OCI-LY1 (cell line): ENCODE results near the gene AGPAT3.

Source experiments
- H2AFZ ChIP-seq: fragments of 200-600 bp; sonication (generic), shearing (Covaris generic); 2 replicates; pipeline ENCODE4 v1.6.0; 2014; ENCODE audit warnings: antibody characterized with exemption, mild to moderate bottlenecking, low read length
- H3F3A ChIP-seq: fragments of 200-600 bp; sonication (generic), shearing (Covaris generic); 2 replicates; pipeline ENCODE4 v1.6.0; 2014; ENCODE audit warnings: mild to moderate bottlenecking, antibody characterized with exemption, low read length, moderate library complexity; ENCODE audit not compliant: insufficient read depth
- H3K27ac ChIP-seq: fragments of 200-600 bp; sonication (generic); 2 replicates; pipeline ENCODE4 v1.5.1; 2014; ENCODE audit warnings: low read length, mixed run types, mild to moderate bottlenecking, low read depth; ENCODE audit not compliant: poor library complexity, severe bottlenecking
- H3K27me3 ChIP-seq: fragments of 200-600 bp; sonication (generic); 2 replicates; pipeline ENCODE4 v1.6.0; 2014; ENCODE audit warnings: antibody characterized with exemption, mild to moderate bottlenecking, low read length, moderate library complexity; ENCODE audit not compliant: insufficient read depth
- H3K36me3 ChIP-seq: fragments of 200-600 bp; sonication (generic); 2 replicates; pipeline ENCODE4 v1.6.1; 2014; ENCODE audit warnings: mild to moderate bottlenecking, antibody characterized with exemption, low read length, moderate library complexity, mixed read lengths; ENCODE audit not compliant: insufficient read depth
- H3K4me1 ChIP-seq: fragments of 200-600 bp; sonication (generic); 2 replicates; pipeline ENCODE4 v1.5.1; 2014; ENCODE audit warnings: mild to moderate bottlenecking, low read length, moderate library complexity; ENCODE audit not compliant: insufficient read depth, severe bottlenecking
- H3K4me2 ChIP-seq: fragments of 200-600 bp; sonication (generic), shearing (Covaris generic); 2 replicates; pipeline ENCODE4 v1.6.1; 2014; ENCODE audit warnings: low read length
- H3K4me3 ChIP-seq: fragments of 200-600 bp; sonication (generic); 2 replicates; pipeline ENCODE4 v1.5.1; 2014; ENCODE audit warnings: low read length, low read depth, mild to moderate bottlenecking, mixed read lengths; ENCODE audit not compliant: poor library complexity, severe bottlenecking
- H3K79me2 ChIP-seq: fragments of 200-600 bp; shearing (Covaris generic); 2 replicates; pipeline ENCODE4 v1.6.1; 2016; ENCODE audit warnings: mixed run types, low read length, mixed read lengths; ENCODE audit not compliant: insufficient read depth
- H3K9ac ChIP-seq: fragments of 200-600 bp; sonication (generic), shearing (Covaris generic); 2 replicates; pipeline ENCODE4 v1.6.1; 2014; ENCODE audit warnings: mild to moderate bottlenecking, low read length, mixed read lengths
- H3K9me2 ChIP-seq: fragments of 200-600 bp; sonication (generic), shearing (Covaris generic); 2 replicates; pipeline ENCODE4 v1.6.1; 2014; ENCODE audit warnings: low read depth, mild to moderate bottlenecking, low read length, mixed read lengths
- H3K9me3 ChIP-seq: fragments of 200-600 bp; shearing (Covaris generic); 2 replicates; pipeline ENCODE4 v1.6.1; 2014; ENCODE audit warnings: low read length, mixed read lengths
- H4K20me1 ChIP-seq: fragments of 200-600 bp; sonication (generic), shearing (Covaris generic); 2 replicates; pipeline ENCODE4 v1.6.0; 2016; ENCODE audit warnings: mild to moderate bottlenecking, low read length; ENCODE audit not compliant: insufficient read depth
- EZH2 ChIP-seq: fragments of 200-600 bp; sonication (generic), shearing (Covaris generic); IDR thresholded peaks from 2 replicates; pipeline ENCODE4 v1.8.0; 2017; ENCODE audit warnings: borderline replicate concordance, mixed run types, mild to moderate bottlenecking, antibody characterized with exemption, low read length, moderate library complexity, mixed read lengths
- TF ChIP-seq, protein P1 (sequence below): fragments of 200-600 bp; sonication (generic), shearing (Covaris generic); IDR thresholded peaks from 2 replicates; pipeline ENCODE4 v1.5.1; 2017; ENCODE audit warnings: mild to moderate bottlenecking, antibody characterized with exemption, low read length, moderate library complexity, mixed read lengths

AGPAT3 gene

DNA sequence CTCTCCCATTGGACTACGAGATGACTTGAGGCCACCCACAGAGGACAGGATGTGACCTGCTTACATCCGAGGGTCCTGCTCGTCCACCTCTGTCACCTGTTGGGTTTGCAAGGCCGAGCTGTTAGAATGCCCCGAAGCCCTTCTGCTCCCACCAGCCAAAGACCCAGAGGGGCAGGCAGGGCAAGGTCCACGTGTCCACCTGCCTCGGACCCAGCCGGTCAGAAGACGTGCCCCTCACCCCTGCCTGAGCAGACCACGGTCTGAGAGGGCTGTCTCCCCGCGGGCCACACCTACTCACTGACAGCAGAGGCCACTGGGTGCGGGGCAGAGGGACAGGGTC lies 116.8 kb downstream of the AGPAT3 start:
- Histone ChIP-seq H3K27ac (no peak overlapping the region), H3K27me3 (peaks cover 8% of the 10 kb centered on the region), H4K20me1 (no peaks in the 10 kb centered on the region), H3K4me3 (no peak overlapping the region), H3K9me3 (no peaks in the 10 kb centered on the region), H3K9me2 (no peaks in the 10 kb centered on the region), H3K79me2 (no peaks in the 10 kb centered on the region), H3K4me2 (no peak overlapping the region), H2AFZ (no peak overlapping the region), H3K4me1 (peaks cover 5% of the 10 kb centered on the region), H3F3A (no peaks in the 10 kb centered on the region), H3K36me3 (peaks cover 7% of the 10 kb centered on the region; the same call in 1 of the 2 replicates), H3K9ac (no peak overlapping the region)
- TF ChIP-seq, protein P1, sequence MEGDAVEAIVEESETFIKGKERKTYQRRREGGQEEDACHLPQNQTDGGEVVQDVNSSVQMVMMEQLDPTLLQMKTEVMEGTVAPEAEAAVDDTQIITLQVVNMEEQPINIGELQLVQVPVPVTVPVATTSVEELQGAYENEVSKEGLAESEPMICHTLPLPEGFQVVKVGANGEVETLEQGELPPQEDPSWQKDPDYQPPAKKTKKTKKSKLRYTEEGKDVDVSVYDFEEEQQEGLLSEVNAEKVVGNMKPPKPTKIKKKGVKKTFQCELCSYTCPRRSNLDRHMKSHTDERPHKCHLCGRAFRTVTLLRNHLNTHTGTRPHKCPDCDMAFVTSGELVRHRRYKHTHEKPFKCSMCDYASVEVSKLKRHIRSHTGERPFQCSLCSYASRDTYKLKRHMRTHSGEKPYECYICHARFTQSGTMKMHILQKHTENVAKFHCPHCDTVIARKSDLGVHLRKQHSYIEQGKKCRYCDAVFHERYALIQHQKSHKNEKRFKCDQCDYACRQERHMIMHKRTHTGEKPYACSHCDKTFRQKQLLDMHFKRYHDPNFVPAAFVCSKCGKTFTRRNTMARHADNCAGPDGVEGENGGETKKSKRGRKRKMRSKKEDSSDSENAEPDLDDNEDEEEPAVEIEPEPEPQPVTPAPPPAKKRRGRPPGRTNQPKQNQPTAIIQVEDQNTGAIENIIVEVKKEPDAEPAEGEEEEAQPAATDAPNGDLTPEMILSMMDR = no peak
- TF ChIP-seq EZH2 = no peak

DNA sequence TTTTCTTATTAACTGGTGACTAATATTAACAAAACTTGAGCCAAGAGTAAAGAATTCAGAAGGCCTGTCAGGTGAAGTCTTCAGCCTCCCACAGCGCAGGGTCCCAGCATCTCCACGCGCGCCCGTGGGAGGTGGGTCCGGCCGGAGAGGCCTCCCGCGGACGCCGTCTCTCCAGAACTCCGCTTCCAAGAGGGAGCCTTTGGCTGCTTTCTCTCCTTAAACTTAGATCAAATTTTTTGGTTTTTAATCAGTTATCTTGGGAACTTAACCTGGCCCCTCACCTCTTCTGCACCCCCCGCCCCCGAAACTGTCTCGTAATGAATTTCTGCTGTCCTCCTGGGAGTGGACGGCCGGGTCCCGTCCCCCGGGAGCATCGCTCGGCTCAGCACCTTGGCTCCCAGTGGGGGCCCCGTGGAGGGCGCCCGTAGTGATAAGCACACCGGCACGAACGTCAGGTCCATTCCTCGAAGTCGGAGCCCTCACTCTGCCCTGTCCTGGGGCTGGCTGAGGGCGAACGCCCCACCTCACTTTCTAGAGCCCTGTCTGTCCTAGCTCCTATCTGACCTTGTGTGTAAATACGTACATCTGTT lies 117.6 kb downstream of the AGPAT3 start:
- no peaks in the 10 kb centered on the region for H3K9me2 ChIP-seq
- H3F3A ChIP-seq = no peaks in the 10 kb centered on the region
- H4K20me1 ChIP-seq = no peaks in the 10 kb centered on the region
- H3K4me3 ChIP-seq = no peak overlapping the region
- H3K4me1 ChIP-seq = peaks cover 5% of the 10 kb centered on the region
- H3K9ac ChIP-seq = no peak overlapping the region
- peaks cover 8% of the 10 kb centered on the region for H3K27me3 ChIP-seq
- no peaks in the 10 kb centered on the region for H3K79me2 ChIP-seq
- TF ChIP-seq, protein P1 = no peak
- TF ChIP-seq EZH2 = no peak
- H3K9me3 ChIP-seq = no peaks in the 10 kb centered on the region
- no peak overlapping the region for H2AFZ ChIP-seq
- H3K4me2 ChIP-seq = no peak overlapping the region
- H3K27ac ChIP-seq = no peak overlapping the region
- H3K36me3 ChIP-seq = peaks cover 7% of the 10 kb centered on the region; the same call in 1 of the 2 replicates

DNA sequence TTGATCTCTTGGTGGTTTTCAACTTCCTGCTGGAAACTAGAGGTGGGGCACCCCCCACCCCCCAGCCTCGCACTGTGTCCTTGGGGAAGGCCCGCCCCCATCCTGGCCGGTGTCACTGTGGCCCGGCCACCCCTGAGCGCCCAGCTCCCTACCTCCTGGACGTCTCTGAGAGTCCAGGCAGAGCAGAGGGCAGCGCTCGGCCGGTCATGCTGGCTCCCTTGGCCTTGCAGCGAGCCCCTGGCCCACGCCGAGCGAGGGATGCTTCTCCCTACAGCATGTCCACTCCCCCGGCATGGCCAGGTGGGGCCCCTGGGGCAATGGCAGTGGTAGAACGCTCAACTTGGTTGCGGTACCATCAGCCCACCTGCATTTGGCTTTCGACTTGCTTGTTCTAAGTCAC lies 118.4 kb downstream of the AGPAT3 start:
- no peak overlapping the region for H3K4me3 ChIP-seq
- no peak overlapping the region for H3K9ac ChIP-seq
- no peaks in the 10 kb centered on the region for H4K20me1 ChIP-seq
- H3K79me2 ChIP-seq = no peaks in the 10 kb centered on the region
- H3F3A ChIP-seq = no peaks in the 10 kb centered on the region
- TF ChIP-seq, protein P1 = no peak
- TF ChIP-seq EZH2 = no peak
- H2AFZ ChIP-seq = no peak overlapping the region
- peaks cover 8% of the 10 kb centered on the region for H3K27me3 ChIP-seq
- H3K9me2 ChIP-seq = no peaks in the 10 kb centered on the region
- peaks cover 1% of the 10 kb centered on the region; the same call in 1 of the 2 replicates for H3K36me3 ChIP-seq
- H3K4me2 ChIP-seq = no peak overlapping the region
- no peaks in the 10 kb centered on the region for H3K9me3 ChIP-seq
- H3K4me1 ChIP-seq = peaks cover 5% of the 10 kb centered on the region
- no peak overlapping the region for H3K27ac ChIP-seq
